Activated T-helper 9 cell treated with anti-CD3 and anti-CD28 coated beads, Interleukin-2, amount 50 U/mL, for 16 hours (primary cell): ENCODE measurements around the gene DNER.
A peak's percentile ranks its signal among the peaks of the same experiment; 100 is the strongest.
"Not testable (repeated sequence)": the region's sequence is repeated elsewhere in the genome, so short reads cannot be mapped to it uniquely, and the experiment has no call there.

ENCODE experiments used
- DNase-seq: peaks from one replicate; pipeline ENCODE4 v3.0.0-alpha.2; 2020; ENCODE audit warnings: low read depth

DNER gene

GRCh38 chr2:229714080-229714735 lies at the start of gene DNER:
Gene DNER, minus strand, starts transcription at chr2:229714555. Its CDS starts 132 bp downstream, at chr2:229714423.
- peak; percentile 16 for DNase-seq

- no peak for DNase-seq
These were observed 47.3 kb upstream of the DNER start for GRCh38 chr2:229761663-229762062.

GRCh38 chr2:229757462-229757861 lies 43.1 kb upstream of the DNER start:
- not testable (repeated sequence) for DNase-seq

DNA sequence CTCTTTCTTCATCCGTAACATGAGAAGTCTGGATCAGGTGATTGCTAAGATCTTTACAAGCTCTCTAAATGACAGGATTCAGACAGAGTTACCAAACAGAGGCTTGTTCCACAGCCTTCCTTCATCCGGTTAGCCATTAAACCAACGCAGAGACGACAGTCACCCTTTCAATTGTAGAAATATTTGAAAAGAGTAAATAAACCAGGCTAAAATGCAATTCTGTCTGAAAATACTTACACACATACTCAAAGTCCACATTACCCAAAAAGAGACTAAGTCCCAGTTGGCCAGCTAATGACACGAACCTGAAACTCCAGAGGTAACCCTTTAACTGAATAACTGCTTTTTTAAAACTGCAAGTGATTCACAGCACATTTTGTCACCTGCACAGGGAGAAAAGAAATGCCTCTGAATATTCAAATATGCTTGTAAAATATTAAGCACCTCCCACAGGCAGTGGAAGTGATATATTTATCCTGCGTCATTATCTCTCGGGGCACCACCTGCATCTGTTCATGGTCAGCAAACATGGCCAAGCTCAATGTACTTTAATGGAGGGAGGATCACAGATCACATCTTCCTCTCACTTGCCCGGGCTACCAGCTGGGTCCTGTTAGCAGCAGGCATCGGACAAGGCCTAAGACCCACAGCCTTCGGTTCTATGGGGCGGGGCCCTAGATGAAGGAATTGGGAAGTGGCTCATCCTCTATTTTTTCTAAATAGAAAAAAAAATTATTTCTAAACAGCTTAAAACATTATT lies 38.8 kb upstream of the DNER start:
- no peak for DNase-seq

GRCh38 chr2:229749779-229750178 lies 35.4 kb upstream of the DNER start:
- DNase-seq: no peak

DNA sequence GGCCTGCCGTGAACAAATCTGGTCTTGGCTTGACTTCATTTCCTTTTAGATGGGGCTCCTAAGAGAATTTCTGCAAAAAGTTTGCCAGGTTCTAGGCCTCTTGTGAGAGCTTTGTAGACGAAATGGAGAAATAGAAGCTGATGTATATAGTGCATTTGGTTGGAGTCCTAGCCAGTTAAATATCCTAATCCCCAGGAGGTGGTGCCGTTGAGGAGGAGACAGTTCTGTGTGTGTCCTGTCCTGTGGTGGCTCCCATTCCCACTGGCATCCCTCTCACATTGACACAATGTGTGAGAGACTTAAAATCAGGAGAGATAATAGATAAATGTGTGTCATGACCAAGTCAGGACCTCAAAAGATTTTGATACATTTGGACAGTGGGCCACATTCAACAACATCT lies 34.6 kb upstream of the DNER start:
- DNase-seq: no peak

DNA sequence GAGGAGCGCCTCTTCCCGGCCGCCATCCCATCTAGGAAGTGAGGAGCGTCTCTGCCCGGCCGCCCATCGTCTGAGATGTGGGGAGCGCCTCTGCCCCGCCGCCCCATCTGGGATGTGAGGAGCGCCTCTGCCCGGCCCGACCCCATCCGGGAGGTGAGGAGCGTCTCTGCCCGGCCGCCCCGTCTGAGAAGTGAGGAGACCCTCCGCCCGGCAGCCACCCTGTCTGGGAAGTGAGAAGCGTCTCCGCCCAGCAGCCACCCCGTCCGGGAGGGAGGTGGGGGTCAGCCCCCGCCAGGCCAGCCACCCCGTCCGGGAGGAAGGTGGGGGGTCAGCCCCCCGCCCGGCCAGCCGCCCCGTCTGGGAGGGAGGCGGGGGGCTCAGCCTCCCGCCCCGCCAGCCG lies 28.3 kb upstream of the DNER start:
- DNase-seq: not testable (repeated sequence)

GRCh38 chr2:229740279-229740678 lies 25.9 kb upstream of the DNER start:
- no peak for DNase-seq

- no peak for DNase-seq
These were observed 23.8 kb upstream of the DNER start for GRCh38 chr2:229738024-229738625.

DNA sequence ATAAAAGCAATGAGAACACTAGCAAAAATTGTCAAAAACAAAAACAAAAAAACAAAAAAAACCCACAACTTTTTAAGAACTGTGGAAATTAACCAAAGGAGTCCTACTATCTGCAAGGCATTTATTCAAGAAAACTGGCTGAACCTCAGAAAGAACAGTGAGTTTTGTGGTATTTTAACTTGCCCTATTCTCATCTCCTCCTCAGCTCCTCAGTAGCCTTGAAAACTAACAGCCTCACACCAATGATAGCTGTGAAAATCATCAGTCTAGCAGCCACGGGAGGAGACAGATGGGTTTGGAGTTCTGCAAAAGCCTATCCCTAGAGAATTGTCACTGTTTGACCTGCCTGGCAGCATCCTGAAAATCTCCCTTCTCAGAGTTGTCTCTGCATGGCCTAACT lies 20.1 kb upstream of the DNER start:
- DNase-seq: no peak

DNA sequence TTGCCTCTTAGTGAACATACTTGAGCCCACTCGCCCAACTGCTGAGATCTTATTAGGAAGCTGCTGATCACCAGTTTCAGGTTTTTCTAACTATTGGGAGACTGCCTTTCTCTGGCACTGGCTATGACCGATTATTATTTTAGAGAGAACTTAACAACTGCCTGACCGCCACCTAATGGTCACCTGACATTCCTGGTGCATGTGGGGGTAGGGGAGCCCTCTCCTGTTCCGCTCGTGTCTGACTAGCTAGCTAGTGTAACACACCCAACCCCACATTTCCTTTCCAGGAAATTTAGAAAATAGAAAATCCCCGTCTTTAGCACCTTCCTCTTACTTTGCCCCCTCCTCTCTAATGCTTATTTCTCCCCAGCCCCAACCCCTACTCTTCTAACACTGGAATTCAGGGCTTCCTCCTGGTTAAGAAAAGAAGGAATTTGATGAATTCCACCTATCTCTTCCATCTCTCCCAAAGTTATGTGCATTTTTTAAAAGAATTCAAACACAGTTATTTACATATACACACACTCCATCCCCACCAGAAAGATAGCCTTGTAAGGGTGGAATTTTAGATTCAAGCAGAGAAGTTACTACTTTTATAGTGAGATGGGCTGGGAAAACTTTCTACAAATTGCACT lies 19.4 kb upstream of the DNER start:
- DNase-seq: no peak

GRCh38 chr2:229732897-229733296 lies 18.5 kb upstream of the DNER start:
- no peak for DNase-seq

DNA sequence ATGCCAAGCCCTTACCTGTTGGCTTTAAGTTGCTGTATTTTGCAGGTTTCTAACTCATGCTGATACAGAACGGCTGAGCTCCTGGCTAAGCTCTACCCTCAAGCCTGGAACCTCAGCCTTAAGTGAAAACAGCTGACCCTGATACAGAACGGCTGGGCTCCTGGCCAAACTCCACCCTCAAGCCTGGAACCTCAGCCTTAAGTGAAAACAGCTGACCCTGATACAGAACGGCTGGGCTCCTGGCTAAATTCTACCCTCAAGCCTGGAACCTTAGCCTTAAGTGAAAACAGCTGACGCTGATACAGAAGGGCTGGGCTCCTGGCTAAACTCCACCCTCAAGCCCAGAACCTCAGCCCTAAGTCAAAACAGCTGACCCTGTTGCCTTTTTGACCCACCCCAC lies 17.6 kb upstream of the DNER start:
- no peak for DNase-seq

DNA sequence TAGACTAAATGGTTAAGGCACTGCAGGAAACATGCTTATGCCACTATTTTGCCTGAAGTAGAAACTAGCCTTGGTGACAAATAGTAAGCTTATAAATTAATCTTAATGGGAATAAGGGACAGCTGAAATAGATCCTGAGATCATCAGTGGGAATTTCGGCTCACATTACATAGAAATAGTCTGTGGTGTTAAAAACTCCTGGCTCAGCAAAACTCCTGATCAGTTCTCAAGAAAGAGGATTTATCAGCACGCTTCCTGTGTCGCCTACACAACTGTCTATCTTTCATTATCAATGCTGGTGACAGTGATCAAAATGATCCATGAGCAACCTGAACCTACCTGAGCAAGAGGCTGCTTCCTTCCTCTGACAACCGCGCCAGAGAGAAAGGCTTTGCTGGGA lies 17.0 kb upstream of the DNER start:
- DNase-seq: no peak

- DNase-seq: no peak
These were observed 14.0 kb upstream of the DNER start for GRCh38 chr2:229728370-229728769.

DNA sequence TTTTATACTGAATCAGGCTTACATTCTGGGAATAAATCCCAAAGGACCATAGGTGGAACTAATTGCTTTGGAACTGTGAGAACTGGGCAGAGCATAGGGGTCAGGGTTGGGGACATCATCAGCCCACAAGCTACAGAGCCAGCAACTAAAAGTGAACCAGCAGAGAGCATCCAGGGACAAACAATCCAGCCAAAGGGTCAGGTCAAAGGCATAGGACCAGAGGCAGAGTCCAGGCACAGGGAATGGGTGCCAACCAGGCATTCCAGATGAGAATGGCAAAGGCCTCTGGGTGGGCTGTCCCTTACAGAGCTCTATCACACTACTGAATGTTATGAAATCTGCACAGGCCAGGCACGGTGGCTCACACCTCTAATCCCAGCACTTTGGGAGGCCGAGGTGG lies 12.3 kb upstream of the DNER start:
- no peak for DNase-seq

GRCh38 chr2:229725716-229726574 lies 11.6 kb upstream of the DNER start:
- no peak for DNase-seq

GRCh38 chr2:229723192-229723591 lies 8.8 kb upstream of the DNER start:
- DNase-seq: not testable (repeated sequence)

- no peak for DNase-seq
These were observed 5.7 kb upstream of the DNER start for GRCh38 chr2:229719926-229720647.

DNA sequence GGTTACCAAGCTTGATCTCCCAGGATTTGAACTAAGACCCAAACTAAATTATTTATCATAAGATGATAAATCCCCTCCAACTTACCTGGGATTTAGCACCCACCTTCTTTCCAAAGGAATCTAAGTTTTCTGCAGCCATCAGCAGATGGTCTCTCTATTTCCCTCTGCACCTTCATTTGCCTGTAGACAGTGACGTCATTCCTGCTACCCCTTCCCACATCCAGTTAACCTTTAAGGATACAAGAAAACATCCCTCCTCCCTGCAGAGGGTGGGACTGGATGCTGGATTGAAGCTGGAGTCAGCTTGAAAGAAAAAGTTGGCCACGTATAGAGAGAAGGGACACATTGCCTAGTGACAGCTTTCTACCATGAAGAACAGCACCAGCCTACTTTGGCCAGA lies 3.7 kb upstream of the DNER start:
- no peak for DNase-seq

DNA sequence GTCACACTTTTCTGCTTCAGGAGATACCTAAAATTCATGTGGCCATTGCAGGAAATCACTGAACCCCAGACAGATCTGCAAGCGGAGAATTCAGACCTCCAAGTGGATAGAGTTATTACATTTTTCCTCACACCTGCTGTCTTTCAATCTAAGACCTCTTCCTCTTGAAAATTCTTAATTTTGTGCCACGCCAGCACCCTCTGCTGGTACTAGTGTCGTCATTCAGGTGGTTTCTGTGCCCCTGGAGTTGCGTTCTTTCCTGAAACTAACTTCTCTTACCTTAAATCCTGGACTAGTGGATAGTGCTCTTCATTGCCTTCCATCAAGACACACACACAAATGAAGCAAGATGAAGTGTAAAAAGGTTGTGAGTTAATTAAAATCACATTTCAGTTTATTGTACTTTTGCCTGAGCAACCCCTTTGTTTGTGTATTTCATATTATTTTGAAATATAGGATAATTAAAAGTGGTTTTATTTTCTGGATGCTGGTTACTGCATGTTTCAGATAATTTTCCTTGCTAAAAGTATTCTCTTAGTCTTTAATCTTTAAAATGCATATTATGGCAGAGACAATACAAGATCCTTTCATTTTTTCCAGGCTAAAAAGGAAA lies 1.6 kb upstream of the DNER start:
- DNase-seq: no peak
